HEK293 (cell line): Measurements from ENCODE around the gene BBC3.

Source experiments
- CTCF ChIA-PET: fragments of 350-600 bp; formaldehyde crosslinking; extraction: SDS; loops from one replicate; lab custom pipeline; 2021; ENCODE audit warnings: antibody characterized with exemption; lab: Yijun Ruan, JAX
- POLR2A ChIA-PET: fragments of 300-600 bp; formaldehyde crosslinking; extraction: SDS; loops from one replicate; lab custom pipeline; 2020; ENCODE audit warnings: antibody characterized with exemption, inconsistent platforms; lab: Yijun Ruan, JAX
- H3K27ac ChIP-seq: fragments of 200-500 bp; sonication (Bioruptor generic); 2 replicates; pipeline ENCODE4 v1.5.1; 2014; ENCODE audit warnings: low read depth, low read length, control low read depth, inconsistent platforms; ENCODE audit errors: extremely low read depth
- H3K36me3 ChIP-seq, 2 experiments: fragments of 200-500 bp in 1 of 2; sonication (Bioruptor generic) in 1 of 2; 1 replicate in 1 of 2; 2 replicates in 1 of 2; pipeline ENCODE4 v1.5.1; 2014 to 2017; ENCODE audit warnings: inconsistent platforms in 2 of 2, low read length in 2 of 2; ENCODE audit not compliant: control insufficient read depth in 2 of 2, insufficient read depth in 1 of 2
- H3K4me1 ChIP-seq: fragments of 200-500 bp; sonication (Bioruptor generic); 2 replicates; pipeline ENCODE4 v1.5.1; 2014; ENCODE audit warnings: mild to moderate bottlenecking, low read length, inconsistent platforms; ENCODE audit not compliant: control insufficient read depth, insufficient read depth
- H3K4me3 ChIP-seq: 2 replicates; pipeline ENCODE4 v1.5.1; 2011; ENCODE audit warnings: low read depth, mild to moderate bottlenecking, control low read depth, low read length, moderate library complexity
- H3K9me3 ChIP-seq: fragments of 200-500 bp; sonication (Bioruptor generic); 2 replicates; pipeline ENCODE4 v1.5.1; 2014; ENCODE audit warnings: low read depth, low read length, inconsistent platforms; ENCODE audit not compliant: control insufficient read depth, insufficient read depth
- EGR2 ChIP-seq: fragments of 450-650 bp; formaldehyde crosslinking; IDR thresholded peaks from 2 replicates; pipeline ENCODE4 v1.5.1; 2016; ENCODE audit warnings: low read depth, missing biosample characterization, missing genetic modification characterization
- GLI4 ChIP-seq: fragments of 450-650 bp; formaldehyde crosslinking; IDR thresholded peaks from 2 replicates; pipeline ENCODE4 v1.5.1; 2016; ENCODE audit warnings: missing biosample characterization, missing genetic modification characterization
- KLF1 ChIP-seq: fragments of 450-650 bp; formaldehyde crosslinking; IDR thresholded peaks from 2 replicates; pipeline ENCODE4 v1.5.1; 2016; ENCODE audit warnings: missing biosample characterization, missing genetic modification characterization
- KLF17 ChIP-seq: fragments of 450-650 bp; formaldehyde crosslinking; IDR thresholded peaks from 2 replicates; pipeline ENCODE4 v1.5.1; 2016; ENCODE audit warnings: missing biosample characterization, missing genetic modification characterization
- KLF8 ChIP-seq: fragments of 450-650 bp; formaldehyde crosslinking; IDR thresholded peaks from 2 replicates; pipeline ENCODE4 v1.5.1; 2016; ENCODE audit warnings: missing biosample characterization, missing genetic modification characterization
- MEIS1 ChIP-seq: sonication (generic); formaldehyde crosslinking; IDR thresholded peaks from 2 replicates; pipeline ENCODE4 v1.8.1; 2022; ENCODE audit warnings: missing genetic modification reagents, mild to moderate bottlenecking, borderline replicate concordance
- PRDM1 ChIP-seq: fragments of 450-650 bp; formaldehyde crosslinking; IDR thresholded peaks from 2 replicates; pipeline ENCODE4; 2016; ENCODE audit warnings: missing biosample characterization, missing genetic modification characterization
- SETDB1 ChIP-seq: IDR thresholded peaks from one replicate; pipeline ENCODE4 v1.6.1; 2017; ENCODE audit warnings: mild to moderate bottlenecking, low read length, moderate library complexity, mixed read lengths; ENCODE audit not compliant: insufficient read length
- YY1 ChIP-seq: fragments of 450-650 bp; formaldehyde crosslinking; IDR thresholded peaks from 2 replicates; pipeline ENCODE4 v1.5.1; 2018; ENCODE audit warnings: missing biosample characterization, missing genetic modification characterization
- ZBTB1 ChIP-seq: fragments of 450-650 bp; formaldehyde crosslinking; IDR thresholded peaks from 2 replicates; pipeline ENCODE4 v1.5.1; 2016; ENCODE audit warnings: missing biosample characterization, missing genetic modification characterization
- ZBTB10 ChIP-seq: fragments of 450-650 bp; formaldehyde crosslinking; IDR thresholded peaks from 2 replicates; pipeline ENCODE4 v1.5.1; 2016; ENCODE audit warnings: missing biosample characterization, missing genetic modification characterization
- ZBTB20 ChIP-seq: fragments of 450-650 bp; formaldehyde crosslinking; IDR thresholded peaks from 2 replicates; pipeline ENCODE4 v1.5.1; 2016; ENCODE audit warnings: missing biosample characterization, missing genetic modification characterization
- ZBTB8A ChIP-seq: fragments of 450-650 bp; formaldehyde crosslinking; IDR thresholded peaks from 2 replicates; pipeline ENCODE4 v1.5.1; 2016; ENCODE audit warnings: missing biosample characterization, missing genetic modification characterization
- ZFP37 ChIP-seq: fragments of 450-650 bp; formaldehyde crosslinking; IDR thresholded peaks from 2 replicates; pipeline ENCODE4 v1.5.1; 2016; ENCODE audit warnings: missing biosample characterization, missing genetic modification characterization
- ZFP41 ChIP-seq: fragments of 450-650 bp; formaldehyde crosslinking; IDR thresholded peaks from 2 replicates; pipeline ENCODE4 v1.5.1; 2016; ENCODE audit warnings: missing biosample characterization, missing genetic modification characterization, borderline replicate concordance
- ZNF121 ChIP-seq: fragments of 450-650 bp; formaldehyde crosslinking; IDR thresholded peaks from 2 replicates; pipeline ENCODE4 v1.5.1; 2016; ENCODE audit warnings: missing biosample characterization, missing genetic modification characterization
- ZNF146 ChIP-seq: fragments of 450-650 bp; formaldehyde crosslinking; IDR thresholded peaks from 2 replicates; pipeline ENCODE4 v1.5.1; 2016; ENCODE audit warnings: missing biosample characterization, missing genetic modification characterization
- ZNF202 ChIP-seq: fragments of 450-650 bp; formaldehyde crosslinking; IDR thresholded peaks from 2 replicates; pipeline ENCODE4 v1.5.1; 2016; ENCODE audit warnings: missing biosample characterization, missing genetic modification characterization, borderline replicate concordance
- ZNF239 ChIP-seq: fragments of 450-650 bp; formaldehyde crosslinking; IDR thresholded peaks from 2 replicates; pipeline ENCODE4 v1.5.1; 2016; ENCODE audit warnings: missing biosample characterization, missing genetic modification characterization
- ZNF248 ChIP-seq: fragments of 450-650 bp; formaldehyde crosslinking; IDR thresholded peaks from 2 replicates; pipeline ENCODE4 v1.5.1; 2017; ENCODE audit warnings: missing biosample characterization, missing genetic modification characterization
- ZNF311 ChIP-seq: fragments of 450-650 bp; formaldehyde crosslinking; IDR thresholded peaks from 2 replicates; pipeline ENCODE4 v1.5.1; 2017; ENCODE audit warnings: missing biosample characterization, missing genetic modification characterization, borderline replicate concordance
- ZNF521 ChIP-seq: fragments of 450-650 bp; formaldehyde crosslinking; IDR thresholded peaks from 2 replicates; pipeline ENCODE4 v1.5.1; 2017; ENCODE audit warnings: missing biosample characterization, mild to moderate bottlenecking, missing genetic modification characterization
- ZNF544 ChIP-seq: fragments of 450-650 bp; formaldehyde crosslinking; IDR thresholded peaks from 2 replicates; pipeline ENCODE4 v1.5.0; 2017; ENCODE audit warnings: missing biosample characterization, missing genetic modification characterization
- ZNF560 ChIP-seq: fragments of 450-650 bp; formaldehyde crosslinking; IDR thresholded peaks from 2 replicates; pipeline ENCODE4 v1.5.1; 2017; ENCODE audit warnings: missing biosample characterization, missing genetic modification characterization, borderline replicate concordance
- ZNF621 ChIP-seq: fragments of 450-650 bp; formaldehyde crosslinking; IDR thresholded peaks from 2 replicates; pipeline ENCODE4 v1.5.1; 2017; ENCODE audit warnings: missing biosample characterization, missing genetic modification characterization
- ZNF76 ChIP-seq: fragments of 450-650 bp; formaldehyde crosslinking; IDR thresholded peaks from 2 replicates; pipeline ENCODE4; 2016; ENCODE audit warnings: low read depth, missing biosample characterization, missing genetic modification characterization, borderline replicate concordance
- TF ChIP-seq, protein P1 (sequence below): fragments of 450-650 bp; formaldehyde crosslinking; IDR thresholded peaks from 2 replicates; pipeline ENCODE4 v1.5.1; 2016; ENCODE audit warnings: missing biosample characterization, missing genetic modification characterization
- TF ChIP-seq, protein P2 (sequence below): fragments of 450-650 bp; formaldehyde crosslinking; IDR thresholded peaks from 2 replicates; pipeline ENCODE4 v1.5.1; 2016; ENCODE audit warnings: missing biosample characterization, missing genetic modification characterization

The BBC3 gene

DNA sequence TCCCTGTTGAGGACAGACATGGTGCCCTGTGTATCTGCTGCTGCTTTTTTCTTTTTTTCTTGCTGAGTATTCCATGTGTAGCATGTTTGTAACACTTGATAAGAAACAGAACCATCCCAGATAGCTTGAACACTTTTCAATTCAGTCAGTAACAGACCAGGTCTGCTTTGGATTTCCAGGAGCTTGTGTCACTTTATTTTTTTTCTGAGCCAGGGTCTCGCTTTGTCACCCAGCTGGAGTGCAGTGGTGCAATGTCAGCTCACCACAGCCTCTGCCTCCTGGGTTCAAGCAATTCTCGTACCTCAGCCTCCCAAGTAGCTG, 43.7 kb downstream of the BBC3 start:
- H3K36me3 ChIP-seq = peaks cover 60 to 65% of the 10 kb centered on the region in 2 experiments
- peaks cover 30% of the 10 kb centered on the region for H3K4me1 ChIP-seq
- ChIA-PET CTCF (interaction anchor here (1.4 to 4.1 kb wide), 3 partner anchors 10 to 60 kb away, joined by 3 to 21 read pairs (median 4); no protein-coding TSS in a partner anchor), POLR2A (interaction anchor here (0.5 kb wide), 1 partner anchor 15 kb away, joined by 4 read pairs; no protein-coding TSS in a partner anchor)
- TF ChIP-seq ZNF202 (tag by site-specific recombination) (no peak), GLI4 (tag by site-specific recombination) (no peak), ZBTB1 (no peak), YY1 (tag by site-specific recombination) (no peak), ZFP41 (tag by site-specific recombination) (no peak), EGR2 (tag by site-specific recombination) (no peak), ZBTB10 (tag by site-specific recombination) (no peak), MEIS1 (CRISPR knock-in tag) (no peak), ZNF621 (no peak), ZNF248 (tag by site-specific recombination) (no peak), ZNF121 (tag by site-specific recombination) (no peak), ZNF76 (tag by site-specific recombination) (no peak), ZNF311 (tag by site-specific recombination) (no peak), ZNF239 (tag by site-specific recombination) (no peak), ZNF146 (no peak), ZBTB20 (tag by site-specific recombination) (no peak), PRDM1 (no peak), ZNF560 (no peak), KLF1 (no peak)
- TF ChIP-seq, protein P1, sequence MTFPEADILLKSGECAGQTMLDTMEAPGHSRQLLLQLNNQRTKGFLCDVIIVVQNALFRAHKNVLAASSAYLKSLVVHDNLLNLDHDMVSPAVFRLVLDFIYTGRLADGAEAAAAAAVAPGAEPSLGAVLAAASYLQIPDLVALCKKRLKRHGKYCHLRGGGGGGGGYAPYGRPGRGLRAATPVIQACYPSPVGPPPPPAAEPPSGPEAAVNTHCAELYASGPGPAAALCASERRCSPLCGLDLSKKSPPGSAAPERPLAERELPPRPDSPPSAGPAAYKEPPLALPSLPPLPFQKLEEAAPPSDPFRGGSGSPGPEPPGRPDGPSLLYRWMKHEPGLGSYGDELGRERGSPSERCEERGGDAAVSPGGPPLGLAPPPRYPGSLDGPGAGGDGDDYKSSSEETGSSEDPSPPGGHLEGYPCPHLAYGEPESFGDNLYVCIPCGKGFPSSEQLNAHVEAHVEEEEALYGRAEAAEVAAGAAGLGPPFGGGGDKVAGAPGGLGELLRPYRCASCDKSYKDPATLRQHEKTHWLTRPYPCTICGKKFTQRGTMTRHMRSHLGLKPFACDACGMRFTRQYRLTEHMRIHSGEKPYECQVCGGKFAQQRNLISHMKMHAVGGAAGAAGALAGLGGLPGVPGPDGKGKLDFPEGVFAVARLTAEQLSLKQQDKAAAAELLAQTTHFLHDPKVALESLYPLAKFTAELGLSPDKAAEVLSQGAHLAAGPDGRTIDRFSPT (tag by site-specific recombination) = no peak
- H3K9me3 ChIP-seq = no peaks in the 10 kb centered on the region
- no peak overlapping the region for H3K4me3 ChIP-seq
- H3K27ac ChIP-seq = peak overlapping the region; percentile 51; the same call in 1 of the 2 replicates

DNA sequence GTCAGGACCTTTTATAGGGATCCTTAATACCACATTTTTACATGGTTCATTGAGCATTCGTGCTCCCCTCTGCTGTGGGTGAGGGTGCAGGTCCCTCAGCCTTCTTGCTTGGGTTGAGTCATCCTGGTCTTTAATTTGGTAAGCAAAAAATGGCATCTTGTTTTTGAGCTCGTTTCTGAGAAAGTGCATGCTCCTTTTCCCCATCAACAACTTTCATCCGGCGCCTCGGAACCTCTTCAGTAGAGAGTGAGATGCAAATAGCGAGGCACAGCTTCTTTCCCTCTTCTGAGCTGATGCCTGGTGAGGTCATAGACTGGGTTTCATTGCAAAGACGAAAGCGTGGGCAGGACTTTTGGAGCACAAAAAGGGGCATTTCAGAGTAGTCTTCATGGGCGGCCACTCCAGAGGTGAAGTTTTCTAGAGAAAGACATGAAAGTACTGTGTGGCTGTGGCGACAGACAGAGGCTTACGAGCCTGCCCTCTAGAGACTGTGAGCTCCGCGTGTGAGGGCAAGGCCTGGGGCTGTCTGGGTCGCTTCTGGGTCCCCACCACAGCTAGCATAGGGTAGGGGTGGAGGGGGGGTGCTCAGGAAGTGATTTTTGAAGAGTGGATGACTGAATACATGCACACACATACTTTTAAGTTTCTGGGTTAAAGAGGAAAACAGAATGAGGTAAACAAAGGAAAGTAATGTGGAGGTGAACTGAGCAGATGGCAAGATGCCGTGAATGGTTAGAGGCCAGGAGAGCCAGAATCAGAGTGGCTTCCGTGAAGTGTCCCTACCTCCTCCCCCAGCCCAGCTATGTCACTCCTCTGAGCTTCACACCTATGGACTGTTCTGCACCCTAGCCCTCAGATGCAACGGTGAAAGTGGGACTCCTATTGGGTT, 44.3 kb downstream of the BBC3 start:
- Histone ChIP-seq H3K4me3 (no peak overlapping the region), H3K36me3 (peaks cover 55 to 67% of the 10 kb centered on the region in 2 experiments), H3K9me3 (no peaks in the 10 kb centered on the region), H3K27ac (peak overlapping the region; percentile 51), H3K4me1 (peaks cover 30% of the 10 kb centered on the region)
- CTCF ChIA-PET = interaction anchor here (1.4 to 4.1 kb wide), 3 partner anchors 10 to 61 kb away, joined by 3 to 21 read pairs (median 4); no protein-coding TSS in a partner anchor
- POLR2A ChIA-PET = interaction anchor here (0.5 to 0.7 kb wide), 4 partner anchors 14 to 88 kb away, joined by 3 to 4 read pairs (median 3); partner anchors contain the start of gene INAFM1
- TF ChIP-seq KLF17 (no peak), SETDB1 (no peak), KLF8 (tag by site-specific recombination) (no peak), ZNF544 (tag by site-specific recombination) (no peak), ZBTB8A (no peak), ZFP37 (tag by site-specific recombination) (0 out of 2 replicates have a peak, but pooled peaks have one; percentile 15), ZNF521 (tag by site-specific recombination) (no peak)
- TF ChIP-seq, protein P2, sequence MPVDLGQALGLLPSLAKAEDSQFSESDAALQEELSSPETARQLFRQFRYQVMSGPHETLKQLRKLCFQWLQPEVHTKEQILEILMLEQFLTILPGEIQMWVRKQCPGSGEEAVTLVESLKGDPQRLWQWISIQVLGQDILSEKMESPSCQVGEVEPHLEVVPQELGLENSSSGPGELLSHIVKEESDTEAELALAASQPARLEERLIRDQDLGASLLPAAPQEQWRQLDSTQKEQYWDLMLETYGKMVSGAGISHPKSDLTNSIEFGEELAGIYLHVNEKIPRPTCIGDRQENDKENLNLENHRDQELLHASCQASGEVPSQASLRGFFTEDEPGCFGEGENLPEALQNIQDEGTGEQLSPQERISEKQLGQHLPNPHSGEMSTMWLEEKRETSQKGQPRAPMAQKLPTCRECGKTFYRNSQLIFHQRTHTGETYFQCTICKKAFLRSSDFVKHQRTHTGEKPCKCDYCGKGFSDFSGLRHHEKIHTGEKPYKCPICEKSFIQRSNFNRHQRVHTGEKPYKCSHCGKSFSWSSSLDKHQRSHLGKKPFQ (tag by site-specific recombination) = no peak
